T-helper 9 cell (primary cell): ENCODE results near the gene SNX20.
A peak's percentile ranks its signal among the peaks of the same experiment; 100 is the strongest.

Source experiments
- DNase-seq: peaks from one replicate; pipeline ENCODE4 v3.0.0-alpha.2; 2020

Gene SNX20

GRCh38 chr16:50634090-50634489 lies 47.0 kb downstream of the SNX20 start:
- DNase-seq: no peak

DNA sequence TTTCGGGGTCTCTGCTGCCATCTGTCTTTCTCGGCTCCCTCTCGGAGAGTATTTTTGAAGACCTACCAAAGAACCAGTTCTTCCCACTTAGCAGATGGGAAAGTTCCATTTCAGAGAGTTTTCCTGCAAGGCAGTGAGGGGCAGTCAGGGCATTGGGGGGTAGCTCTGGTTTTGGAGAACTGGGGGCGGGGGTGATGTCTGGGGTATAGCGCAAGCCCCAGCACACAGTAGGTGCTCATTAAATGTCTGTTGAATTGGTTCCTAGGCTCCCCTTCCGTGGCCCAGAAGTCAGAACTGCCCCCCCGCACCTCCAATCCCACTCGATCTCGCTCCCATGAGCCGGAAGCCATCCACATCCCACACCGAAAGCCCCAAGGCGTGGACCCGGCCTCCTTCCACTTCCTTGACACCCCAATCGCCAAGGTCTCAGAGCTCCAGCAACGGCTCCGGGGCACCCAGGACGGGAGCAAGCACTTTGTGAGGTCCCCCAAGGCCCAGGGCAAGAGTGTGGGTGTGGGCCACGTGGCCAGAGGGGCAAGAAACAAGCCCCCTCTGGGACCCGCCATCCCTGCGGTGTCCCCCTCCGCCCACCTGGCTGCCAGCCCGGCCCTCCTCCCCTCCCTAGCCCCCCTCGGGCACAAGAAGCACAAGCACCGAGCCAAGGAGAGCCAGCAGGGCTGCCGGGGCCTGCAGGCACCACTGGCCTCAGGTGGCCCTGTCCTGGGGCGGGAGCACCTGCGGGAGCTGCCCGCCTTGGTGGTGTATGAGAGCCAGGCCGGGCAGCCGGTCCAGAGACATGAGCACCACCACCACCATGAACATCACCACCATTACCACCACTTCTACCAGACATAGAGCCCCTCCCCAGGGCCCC lies 47.9 kb downstream of the SNX20 start:
- no peak for DNase-seq

GRCh38 chr16:50631985-50632576 lies 49.0 kb downstream of the SNX20 start:
- no peak for DNase-seq

DNA sequence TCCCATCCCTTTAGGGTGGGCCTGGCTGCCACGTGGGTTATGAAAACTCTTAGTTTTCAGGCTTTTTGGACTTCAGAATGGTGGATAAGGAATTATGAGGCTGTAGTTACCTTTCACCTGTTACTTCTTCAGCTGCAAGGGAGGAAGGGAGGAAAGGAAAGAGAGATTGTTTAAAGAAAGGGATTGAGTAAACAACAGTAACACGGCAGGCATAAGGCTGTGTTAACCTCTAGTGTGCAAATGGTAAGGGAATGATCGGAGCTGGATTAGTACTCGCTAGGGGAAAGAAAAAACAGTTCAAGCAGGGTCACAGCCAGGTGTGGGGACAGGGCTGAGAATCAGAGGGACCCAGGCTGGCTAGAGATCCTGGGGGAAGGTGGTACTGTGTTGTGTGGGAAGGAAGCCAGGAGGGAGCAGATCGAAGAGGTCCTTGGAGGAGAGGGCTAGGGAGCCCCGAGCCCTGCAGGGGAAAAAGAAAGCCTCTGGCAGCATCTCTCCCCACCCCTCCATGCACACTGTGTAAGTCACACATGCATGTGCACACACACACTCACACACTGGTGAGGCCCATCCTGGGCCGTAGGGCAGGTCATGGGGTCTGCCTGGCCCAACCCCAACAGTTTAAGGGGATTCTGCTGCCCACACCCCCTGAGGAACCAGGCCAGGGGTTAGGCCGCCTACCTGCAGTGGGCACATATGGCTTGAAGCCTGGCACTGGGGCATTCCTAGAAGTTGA lies 49.7 kb downstream of the SNX20 start:
- no peak for DNase-seq

DNA sequence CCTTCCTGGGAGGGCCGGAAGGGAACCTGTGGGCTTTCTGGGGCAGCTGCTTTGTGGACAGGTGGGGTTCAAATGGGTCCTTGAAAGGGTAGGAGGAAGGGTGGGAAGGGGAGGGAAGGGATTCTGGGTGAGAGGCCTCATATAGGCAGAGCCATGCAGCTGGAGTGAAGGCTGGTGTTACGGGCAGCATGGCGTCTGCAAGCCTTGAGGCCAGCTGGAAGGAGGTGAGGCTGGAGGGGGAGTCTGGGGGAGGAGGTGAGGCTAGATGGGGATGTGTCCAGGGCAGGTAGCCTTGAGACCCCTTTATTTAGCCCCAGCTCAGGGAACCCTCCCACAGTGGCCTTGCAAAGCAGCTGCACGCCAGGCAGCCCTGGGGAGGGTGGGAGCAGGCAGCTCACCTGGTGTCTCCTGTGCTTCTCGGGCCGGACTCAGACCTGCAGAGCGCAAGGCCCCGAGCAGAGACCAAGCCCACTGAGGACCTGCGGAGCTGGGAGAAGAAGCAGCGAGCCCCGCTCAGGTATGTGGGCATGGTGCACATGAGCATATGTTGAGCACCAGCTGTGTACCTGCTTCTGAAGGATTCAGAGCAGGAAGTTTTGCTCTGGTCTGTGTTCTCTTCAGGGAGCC lies 50.6 kb downstream of the SNX20 start:
- no peak for DNase-seq

GRCh38 chr16:50629334-50629733 lies 51.8 kb downstream of the SNX20 start:
- no peak for DNase-seq

- DNase-seq: no peak
Measured at GRCh38 chr16:50628156-50628802, 52.8 kb downstream of the SNX20 start.

GRCh38 chr16:50627419-50627818 lies 53.7 kb downstream of the SNX20 start:
- peak; percentile 32 for DNase-seq

DNA sequence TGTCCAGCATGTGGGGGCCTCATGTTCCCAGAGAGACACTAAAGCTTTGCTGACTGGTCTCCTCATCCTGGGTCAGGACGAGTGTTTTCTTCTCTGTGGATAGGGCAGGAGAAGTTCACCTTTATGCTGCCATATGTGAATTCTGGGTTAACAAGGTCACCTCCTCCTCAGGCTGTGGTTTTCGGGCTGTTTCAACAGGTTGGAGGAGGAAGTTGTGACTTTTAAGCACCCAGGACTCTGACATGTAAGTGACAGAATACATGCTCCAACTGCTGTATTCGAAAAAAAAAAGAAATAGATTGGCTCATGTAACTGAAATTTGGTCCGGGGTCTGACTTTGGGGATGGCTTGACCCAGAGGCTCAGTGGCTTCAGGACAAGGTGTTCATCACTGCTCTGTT lies 54.2 kb downstream of the SNX20 start:
- DNase-seq: no peak

- no peak for DNase-seq
Measured at GRCh38 chr16:50625374-50625773, 55.7 kb downstream of the SNX20 start.

- no peak for DNase-seq
Measured at GRCh38 chr16:50624449-50624970, 56.6 kb downstream of the SNX20 start.

GRCh38 chr16:50622643-50623369 lies 58.3 kb downstream of the SNX20 start:
- no peak for DNase-seq

DNA sequence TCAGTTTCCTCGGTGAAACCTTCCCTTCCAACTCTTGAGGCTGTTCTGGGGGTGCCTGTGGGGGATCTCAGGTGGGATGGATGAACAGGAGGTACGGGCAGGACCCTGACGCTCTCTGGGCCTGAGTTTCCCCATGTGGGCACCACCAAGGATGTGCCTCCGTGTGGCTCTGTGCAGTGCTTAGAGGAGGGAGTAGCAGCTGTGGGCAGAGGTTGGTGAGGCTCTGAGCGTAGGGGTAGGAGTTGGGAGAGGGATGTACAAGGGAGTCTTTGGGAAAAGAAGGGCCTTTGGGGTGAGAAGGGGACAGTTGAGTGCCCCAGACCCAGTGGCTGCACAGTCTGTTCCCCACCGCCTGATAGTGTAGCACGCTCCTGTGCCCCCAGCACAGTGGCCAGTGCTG lies 59.1 kb downstream of the SNX20 start:
- no peak for DNase-seq
